AG09319 (cell line): ENCODE measurements around the gene MYO1F.
"Not testable (repeated sequence)": the region's sequence is repeated elsewhere in the genome, so short reads cannot be mapped to it uniquely, and the experiment has no call there.

Source experiments
- DNase-seq: peaks from one replicate; pipeline ENCODE4 v3.0.0-alpha.2; 2010; ENCODE audit warnings: low read depth; ENCODE audit errors: extremely low read depth
- TF ChIP-seq, protein P1 (sequence below): IDR thresholded peaks from 2 replicates; pipeline ENCODE4 v1.5.1; 2011; ENCODE audit warnings: low read depth, mild to moderate bottlenecking, inconsistent platforms, low read length, moderate library complexity

The MYO1F gene

DNA sequence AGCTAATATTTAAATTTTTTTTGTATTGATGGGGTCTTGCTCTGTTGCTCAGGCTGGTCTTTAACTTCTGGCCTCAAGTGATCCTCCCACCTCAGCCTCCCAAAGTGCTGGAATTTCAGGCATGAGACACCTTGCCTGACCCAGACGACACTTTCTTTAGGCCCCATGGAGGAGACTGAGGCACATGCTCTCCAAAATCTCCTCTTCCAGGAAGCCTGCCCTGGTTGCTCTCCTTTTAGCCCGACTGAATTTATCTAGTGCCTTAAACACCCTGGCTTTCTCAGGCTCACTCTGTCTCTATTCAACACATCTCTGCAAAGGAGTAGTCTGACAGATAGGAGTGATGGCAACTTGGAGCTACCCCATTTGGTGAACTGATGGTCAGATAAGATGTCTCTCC, 18.9 kb downstream of the MYO1F start:
- no peak for DNase-seq
- TF ChIP-seq, protein P1, sequence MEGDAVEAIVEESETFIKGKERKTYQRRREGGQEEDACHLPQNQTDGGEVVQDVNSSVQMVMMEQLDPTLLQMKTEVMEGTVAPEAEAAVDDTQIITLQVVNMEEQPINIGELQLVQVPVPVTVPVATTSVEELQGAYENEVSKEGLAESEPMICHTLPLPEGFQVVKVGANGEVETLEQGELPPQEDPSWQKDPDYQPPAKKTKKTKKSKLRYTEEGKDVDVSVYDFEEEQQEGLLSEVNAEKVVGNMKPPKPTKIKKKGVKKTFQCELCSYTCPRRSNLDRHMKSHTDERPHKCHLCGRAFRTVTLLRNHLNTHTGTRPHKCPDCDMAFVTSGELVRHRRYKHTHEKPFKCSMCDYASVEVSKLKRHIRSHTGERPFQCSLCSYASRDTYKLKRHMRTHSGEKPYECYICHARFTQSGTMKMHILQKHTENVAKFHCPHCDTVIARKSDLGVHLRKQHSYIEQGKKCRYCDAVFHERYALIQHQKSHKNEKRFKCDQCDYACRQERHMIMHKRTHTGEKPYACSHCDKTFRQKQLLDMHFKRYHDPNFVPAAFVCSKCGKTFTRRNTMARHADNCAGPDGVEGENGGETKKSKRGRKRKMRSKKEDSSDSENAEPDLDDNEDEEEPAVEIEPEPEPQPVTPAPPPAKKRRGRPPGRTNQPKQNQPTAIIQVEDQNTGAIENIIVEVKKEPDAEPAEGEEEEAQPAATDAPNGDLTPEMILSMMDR: no peak

DNA sequence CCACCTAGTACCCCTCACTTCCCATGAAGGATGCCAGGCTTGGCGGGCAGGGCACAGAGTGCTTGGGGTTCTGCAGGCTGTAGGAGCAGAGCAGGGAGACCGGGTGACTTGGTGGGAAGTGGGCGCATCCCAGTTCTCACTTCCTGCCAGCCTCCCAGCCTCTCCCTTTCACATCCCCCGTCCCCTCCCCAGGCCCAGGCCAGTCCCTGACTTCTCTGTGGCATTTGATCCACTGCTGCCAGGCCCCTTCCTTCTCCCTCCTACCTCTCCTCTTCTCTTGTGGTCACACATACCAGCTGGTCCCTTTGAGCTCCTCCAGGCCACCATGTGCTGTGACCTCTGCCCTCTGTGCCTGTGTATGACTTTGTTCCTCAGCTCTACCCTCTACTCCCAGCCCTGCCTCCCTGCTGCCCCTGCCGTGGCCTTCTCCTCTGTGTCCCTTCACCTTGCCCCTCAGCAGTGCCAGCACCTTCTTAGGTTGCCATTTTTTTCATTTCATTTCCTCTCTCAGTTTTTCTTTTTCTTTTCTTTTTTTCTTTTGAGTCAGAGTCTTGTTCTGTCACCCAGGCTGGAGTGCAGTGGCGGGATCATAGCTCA, 19.5 kb downstream of the MYO1F start:
- DNase-seq: no peak

DNA sequence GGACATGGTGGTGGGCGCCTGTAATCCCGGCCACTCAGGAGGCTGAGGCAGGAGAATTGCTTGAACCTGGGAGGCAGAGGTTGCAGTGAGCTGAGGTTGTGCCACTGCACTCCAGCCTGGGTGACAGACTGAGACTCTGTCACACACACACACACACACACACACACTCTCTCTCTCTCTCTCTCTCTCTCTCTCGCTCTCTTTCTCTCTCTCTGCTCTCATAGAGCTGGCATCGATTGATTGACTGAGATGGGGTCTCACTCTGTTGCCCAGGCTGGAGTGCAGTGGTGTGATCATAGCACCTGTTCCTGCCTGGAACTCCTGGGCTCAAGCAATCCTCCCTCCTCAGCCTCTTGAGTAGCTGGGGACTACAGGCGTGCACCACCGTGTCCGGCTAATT, 23.5 kb downstream of the MYO1F start:
- not testable (repeated sequence) for DNase-seq

More for the DNA sequence above, 19.5 kb downstream of the MYO1F start:
- TF ChIP-seq, protein P1: no peak

DNA sequence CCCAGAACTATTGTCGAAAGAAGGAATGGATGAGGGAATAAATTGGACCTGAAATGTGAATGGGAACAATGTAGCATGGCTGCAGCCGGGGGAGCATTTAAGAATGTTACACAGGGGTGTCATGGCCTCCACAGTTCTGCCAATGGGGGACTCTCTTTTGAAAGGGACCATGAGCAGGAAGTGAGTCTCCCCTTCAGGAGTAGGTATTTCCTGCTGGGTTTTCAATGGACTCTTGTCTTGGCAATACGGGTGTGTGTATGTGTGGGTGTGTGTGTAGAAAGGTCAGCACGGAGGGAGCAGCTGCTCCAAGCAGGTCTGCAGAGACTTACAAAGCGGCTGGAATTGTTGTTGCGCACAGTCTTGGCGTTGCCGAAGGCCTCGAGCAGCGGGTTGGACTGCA, 24.4 kb downstream of the MYO1F start:
- TF ChIP-seq, protein P1: no peak
- DNase-seq: no peak

DNA sequence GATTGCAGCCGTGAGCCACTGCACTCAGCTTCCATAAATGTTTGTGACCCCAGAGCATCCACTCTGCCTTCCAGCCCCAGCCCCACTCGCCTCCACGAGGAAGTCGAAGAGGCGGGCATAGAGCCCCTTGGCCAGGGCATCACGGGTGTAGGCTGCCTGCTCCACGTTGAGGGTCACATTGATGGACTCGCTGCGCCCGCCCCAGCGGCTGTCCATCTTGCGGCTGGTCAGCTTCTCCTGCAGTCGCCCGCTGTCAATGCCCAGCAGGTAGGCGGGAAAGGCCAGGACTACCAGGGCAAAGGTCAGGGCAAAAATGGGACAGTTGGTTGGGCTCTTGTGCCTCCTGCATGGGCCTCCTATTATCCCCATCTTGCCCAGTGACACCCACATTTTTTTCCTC, 27.2 kb downstream of the MYO1F start:
- DNase-seq: no peak
- TF ChIP-seq, protein P1: no peak

DNA sequence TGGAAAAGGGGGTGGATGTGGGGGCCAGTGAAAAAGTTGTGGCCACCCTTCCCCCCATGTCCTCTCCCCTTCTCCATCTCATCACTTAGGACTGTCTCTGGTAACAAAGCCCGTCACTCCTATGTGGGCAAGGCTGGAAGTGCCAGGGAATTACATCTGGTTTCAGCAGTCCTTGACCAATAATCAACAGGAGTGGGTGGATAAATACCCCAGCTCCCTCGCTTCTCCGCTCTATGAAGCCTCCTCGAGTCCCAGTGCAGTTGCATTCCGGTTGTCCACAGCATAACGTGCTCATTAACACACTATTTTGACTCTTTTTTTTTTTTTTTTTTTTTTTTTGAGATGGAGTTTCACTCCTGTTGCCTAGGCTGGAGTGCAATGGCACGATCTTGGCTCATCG, 31.5 kb downstream of the MYO1F start:
- TF ChIP-seq, protein P1: no peak
- DNase-seq: no peak

DNA sequence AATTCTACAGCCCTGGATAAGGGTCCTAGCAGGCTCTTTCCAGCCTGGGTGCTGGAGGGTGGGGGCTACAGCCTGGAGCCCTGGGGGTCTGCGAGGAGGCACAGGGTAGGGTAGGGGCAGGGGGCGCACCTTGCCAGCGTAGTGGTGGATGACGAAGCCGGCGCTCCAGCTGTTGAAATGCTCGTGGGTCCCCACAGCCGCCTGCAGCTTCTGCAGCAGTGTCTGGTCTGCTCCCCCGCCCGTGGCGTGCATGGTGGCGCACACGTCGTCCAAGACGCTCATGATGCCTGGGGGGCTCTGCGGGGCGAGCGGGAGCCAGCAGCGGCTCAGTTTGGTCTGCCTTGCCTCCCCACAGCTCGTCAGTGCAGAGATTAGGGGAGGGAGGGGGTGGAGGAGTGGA, 33.1 kb downstream of the MYO1F start:
- no peak for DNase-seq
- TF ChIP-seq, protein P1: no peak

DNA sequence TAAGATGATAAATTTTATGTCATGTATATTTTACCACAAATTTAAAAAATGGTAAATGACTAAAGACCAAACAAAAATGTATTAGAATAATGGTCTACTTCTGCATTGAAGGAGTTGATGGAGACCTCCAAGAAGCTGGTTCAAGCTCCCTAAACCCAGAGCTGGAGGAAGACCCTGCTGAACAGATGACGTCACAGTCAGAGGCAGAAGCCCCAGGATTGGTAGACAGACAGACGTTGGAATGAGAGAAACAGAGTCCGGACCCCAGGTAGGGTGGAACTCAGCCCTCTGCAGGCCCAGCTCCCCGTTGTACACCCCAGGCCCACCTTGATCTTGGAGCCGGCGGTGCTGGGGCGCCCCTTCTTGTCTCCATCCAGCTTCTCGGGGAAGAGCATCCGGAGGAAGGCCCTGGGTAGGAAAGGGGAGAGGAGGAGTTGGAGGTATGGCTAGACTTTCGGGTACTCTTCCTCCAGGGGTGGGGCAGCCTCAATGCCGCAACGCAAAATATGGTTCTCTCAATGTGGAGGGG, 37.6 kb downstream of the MYO1F start:
- no peak for DNase-seq
- TF ChIP-seq, protein P1: no peak
